Measurements from ENCODE around the gene MPLKIP.
"Not testable (repeated sequence)": the region's sequence is repeated elsewhere in the genome, so short reads cannot be mapped to it uniquely, and the experiment has no call there.

MPLKIP gene

DNA sequence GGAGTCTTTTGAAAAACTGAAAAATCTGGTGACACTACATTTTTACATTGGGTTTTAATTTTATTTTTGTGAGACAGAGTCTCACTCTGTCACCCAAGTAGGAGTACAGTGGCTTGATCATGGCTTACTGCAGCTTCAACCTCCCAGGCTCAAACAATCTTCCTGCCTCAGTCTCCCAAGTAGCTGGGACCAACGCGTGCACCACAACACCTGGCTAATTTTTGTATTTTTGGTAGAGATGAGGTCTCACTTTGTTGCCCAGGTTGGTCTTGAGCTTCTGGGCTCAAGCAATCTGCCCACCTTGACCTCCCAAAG lies 11.5 kb downstream of the MPLKIP start:
- DNase-seq, result no peak

GRCh38 chr7:40122100-40122939 lies 12.1 kb downstream of the MPLKIP start:
- DNase-seq, result not testable (repeated sequence)

- DNase-seq, result no peak
Observed at GRCh38 chr7:40120020-40120419, 14.4 kb downstream of the MPLKIP start.

DNA sequence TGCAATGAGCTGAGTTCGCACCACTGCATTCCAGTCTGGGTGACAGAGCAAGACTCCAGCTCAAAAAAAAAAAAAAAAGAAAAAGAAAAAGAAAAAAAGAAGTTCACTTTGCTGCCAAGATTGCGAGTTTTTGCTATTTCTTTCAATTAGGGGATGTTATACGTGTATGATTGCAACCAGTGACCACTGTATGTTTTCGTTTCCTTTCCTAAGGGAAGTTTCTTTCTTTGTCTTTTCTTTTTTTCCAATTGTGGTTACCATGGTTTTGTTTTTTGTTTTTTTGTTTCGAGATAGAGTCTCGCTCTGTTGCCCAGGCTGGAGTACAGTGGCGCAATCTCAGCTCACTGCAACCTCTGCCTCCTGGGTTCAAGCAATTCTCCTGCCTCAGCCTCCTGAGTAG lies 16.2 kb downstream of the MPLKIP start:
- DNase-seq, result not testable (repeated sequence)

- DNase-seq, result not testable (repeated sequence)
Observed at GRCh38 chr7:40117199-40117598, 17.2 kb downstream of the MPLKIP start.

DNA sequence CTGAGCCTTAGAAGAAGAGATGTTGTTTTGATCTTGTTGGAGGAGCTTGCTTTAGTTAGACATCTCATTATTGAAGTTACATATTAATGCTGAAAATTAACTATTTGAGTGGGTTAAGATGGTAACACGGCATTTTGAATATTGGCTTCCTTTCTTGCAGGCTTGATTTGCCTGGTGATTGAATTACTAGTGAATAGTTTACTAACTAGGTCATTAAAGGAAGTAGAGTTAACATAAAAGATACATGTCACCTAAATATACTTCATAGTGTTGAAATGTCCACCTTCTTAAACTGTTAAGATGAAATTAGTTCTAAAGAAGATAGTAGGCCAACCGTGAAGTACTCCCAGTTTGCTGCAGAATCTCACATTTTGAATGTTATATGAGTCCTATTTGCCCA lies 18.5 kb downstream of the MPLKIP start:
- no peak for DNase-seq

DNA sequence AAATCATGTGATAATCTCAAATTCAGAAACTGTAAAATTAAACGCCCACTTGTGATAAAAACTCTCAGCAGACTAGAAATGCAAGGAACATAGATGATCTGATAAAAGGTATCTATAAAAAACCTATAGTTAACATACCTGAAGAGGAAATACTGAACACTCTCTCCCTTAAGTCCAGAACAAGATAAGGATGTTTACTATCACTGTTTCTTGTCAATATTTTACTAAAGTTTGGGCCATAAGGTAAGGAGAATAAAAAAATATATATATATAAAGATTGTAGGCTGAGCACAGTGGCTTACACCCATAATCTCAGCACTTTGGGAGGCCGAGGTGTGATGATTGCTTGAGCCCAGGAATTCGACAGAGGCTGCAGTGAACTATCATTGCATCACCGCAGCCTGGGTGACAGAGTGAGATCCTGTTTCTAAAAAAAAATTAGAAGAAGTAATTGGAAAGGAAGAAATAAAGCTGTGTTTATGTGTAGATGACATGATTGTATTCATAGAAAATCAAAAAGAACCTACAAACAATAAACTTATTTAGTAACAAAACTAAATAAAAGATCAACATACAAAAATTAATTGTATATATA lies 28.4 kb downstream of the MPLKIP start:
- DNase-seq, result no peak

DNA sequence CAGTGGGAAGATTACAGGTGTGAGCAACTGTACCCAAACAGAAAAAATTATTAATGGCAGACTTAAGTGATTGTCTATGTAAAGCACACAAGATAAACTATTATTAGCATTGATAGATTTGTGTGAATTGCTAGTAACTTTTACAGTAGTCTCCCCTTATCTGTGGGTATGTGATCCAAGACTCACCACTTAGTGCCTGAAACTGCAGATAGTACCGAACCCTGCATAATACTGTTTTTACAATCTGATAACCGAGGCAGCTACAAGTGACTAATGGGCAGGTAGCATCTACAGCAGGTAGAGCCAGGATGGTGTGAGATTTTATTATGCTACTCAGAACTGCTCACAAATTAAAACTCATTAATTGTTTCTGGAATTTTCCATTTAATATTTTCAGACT lies 31.5 kb downstream of the MPLKIP start:
- no peak for DNase-seq

GRCh38 chr7:40101201-40101600 lies 33.2 kb downstream of the MPLKIP start:
- no peak for DNase-seq

- DNase-seq, result no peak
Observed at GRCh38 chr7:40099837-40100236, 34.6 kb downstream of the MPLKIP start.

DNA sequence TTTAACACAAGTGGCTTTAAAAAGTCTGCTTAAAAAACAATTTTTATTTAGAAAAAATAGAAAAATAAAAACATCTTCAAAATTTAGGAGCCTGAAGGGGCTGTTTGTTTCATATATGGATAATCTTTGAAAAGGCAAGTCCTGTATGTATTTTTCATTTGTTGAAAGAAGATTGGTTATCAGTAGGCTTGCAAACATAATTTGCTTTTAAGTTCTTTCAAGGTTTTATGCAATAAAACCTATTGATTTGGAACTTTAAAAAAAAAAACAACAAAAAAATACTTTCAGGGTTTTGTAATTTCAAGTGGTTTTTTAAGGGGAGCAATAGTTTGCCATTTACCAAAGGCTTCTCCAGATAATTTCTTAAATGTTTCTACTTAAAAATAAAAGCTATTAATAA lies 35.6 kb downstream of the MPLKIP start:
- no peak for DNase-seq

GRCh38 chr7:40097728-40098127 lies 36.7 kb downstream of the MPLKIP start:
- no peak for DNase-seq

- DNase-seq, result no peak
Observed at GRCh38 chr7:40095695-40096327, 38.6 kb downstream of the MPLKIP start.

GRCh38 chr7:40095230-40095629 lies 39.2 kb downstream of the MPLKIP start:
- DNase-seq, result no peak

GRCh38 chr7:40093631-40094350 lies 40.6 kb downstream of the MPLKIP start:
- DNase-seq, result no peak

GRCh38 chr7:40092182-40092581 lies 42.2 kb downstream of the MPLKIP start:
- DNase-seq, result no peak

GRCh38 chr7:40077849-40078248 lies 56.6 kb downstream of the MPLKIP start:
- DNase-seq, result no peak

Measured in left hindlimb (tissue), 1 donor.